Sigmoid colon (tissue), 7 donors: Measurements from ENCODE around the gene ERGIC3. TPM values are rescaled to one million over a fixed set of nuclear protein-coding genes. Genes with fewer than 3 reads are reported as not detected.

Experiments used
- DNase-seq: peaks from one replicate; pipeline ENCODE4 v3.0.0-alpha.2; 2019
- H3K27ac ChIP-seq, 4 donors: fragments of 200-600 bp; sonication (generic); one replicate each; pipeline ENCODE4 v1.5.1; 2016 to 2019; ENCODE audit warnings: mild to moderate bottlenecking in 1 of 4
- H3K27me3 ChIP-seq, 3 donors: fragments of 200-600 bp; sonication (generic); one replicate each; pipeline ENCODE4 v1.5.1; 2019; ENCODE audit warnings: mild to moderate bottlenecking in 1 of 3
- H3K36me3 ChIP-seq, 4 donors: fragments of 200-600 bp; sonication (generic); one replicate each; pipeline ENCODE4 v1.5.1; 2016 to 2019
- H3K4me1 ChIP-seq, 4 donors: fragments of 200-600 bp; sonication (generic); one replicate each; pipeline ENCODE4 v1.5.1; 2017 to 2019
- H3K4me3 ChIP-seq, 4 donors: fragments of 200-600 bp; sonication (generic); one replicate each; pipeline ENCODE4 v1.5.1; 2017 to 2019; ENCODE audit warnings: mild to moderate bottlenecking in 2 of 4, moderate library complexity in 1 of 4
- H3K9me3 ChIP-seq, 4 donors: fragments of 200-600 bp in 3 of 4; sonication (generic) in 3 of 4; one replicate each; pipeline versions ENCODE4 v1.5.1 to v1.6.1; 2013 to 2019
- EP300 ChIP-seq, 4 donors: sonication (generic); formaldehyde crosslinking; IDR thresholded peaks; one replicate each; pipeline ENCODE4 v1.6.1; 2017; ENCODE audit warnings: antibody characterized with exemption in 4 of 4
- POLR2A ChIP-seq, 2 donors: fragments of 450-650 bp; IDR thresholded peaks; one replicate each; pipeline ENCODE4 v1.6.1; 2016; ENCODE audit warnings: antibody characterized with exemption in 2 of 2, mild to moderate bottlenecking in 2 of 2, moderate library complexity in 2 of 2
- POLR2AphosphoS5 ChIP-seq, 4 donors: sonication (generic); formaldehyde crosslinking; IDR thresholded peaks; one replicate each; pipeline ENCODE4 v1.6.1; 2017; ENCODE audit warnings: antibody characterized with exemption in 4 of 4
- WGBS, 2 donors: extraction: QIAGEN DNeasy Blood & Tissue Kit; methylation state at CpG; one replicate each; pipeline ENCODE4 v1.1.7; 2013; 5-methylcytosine and 5-hydroxymethylcytosine counted together
- intact Hi-C: fragments of 100-400 bp; cut with DNase I; formaldehyde crosslinking; loops from one replicate; pipeline ENCODE4 v1.15.1; 2023
- polyA plus RNA-seq, 3 donors: library from polyadenylated mRNA; stranded (reverse); fragments of 200-250 nt; gene quantifications; one replicate each; pipeline ENCODE4 v1.2.3, GENCODE V29; 2013
- total RNA-seq, 4 donors: library from RNA; depleted of rRNA; stranded (reverse); fragments of >200 nt; gene quantifications; one replicate each; pipeline ENCODE4 v1.1.0, GENCODE V29; 2016
- TF ChIP-seq, protein P1 (sequence below), 4 experiments: fragments of 450-650 bp in 3 of 4; fragments of 200-600 bp in 1 of 4; IDR thresholded peaks; one replicate each; pipeline ENCODE4 v1.5.1; 2016 to 2019; ENCODE audit warnings: antibody characterized with exemption in 4 of 4, mild to moderate bottlenecking in 3 of 4, moderate library complexity in 2 of 4
- donor health status: healthy with polysubstance abuse.
- donor health status: Bipolar disorder and iron deficiency.
- donor health status: healthy.

The ERGIC3 gene
- total and polyA plus RNA-seq, 7 donors: 113 to 230 (median 184) TPM

DNA sequence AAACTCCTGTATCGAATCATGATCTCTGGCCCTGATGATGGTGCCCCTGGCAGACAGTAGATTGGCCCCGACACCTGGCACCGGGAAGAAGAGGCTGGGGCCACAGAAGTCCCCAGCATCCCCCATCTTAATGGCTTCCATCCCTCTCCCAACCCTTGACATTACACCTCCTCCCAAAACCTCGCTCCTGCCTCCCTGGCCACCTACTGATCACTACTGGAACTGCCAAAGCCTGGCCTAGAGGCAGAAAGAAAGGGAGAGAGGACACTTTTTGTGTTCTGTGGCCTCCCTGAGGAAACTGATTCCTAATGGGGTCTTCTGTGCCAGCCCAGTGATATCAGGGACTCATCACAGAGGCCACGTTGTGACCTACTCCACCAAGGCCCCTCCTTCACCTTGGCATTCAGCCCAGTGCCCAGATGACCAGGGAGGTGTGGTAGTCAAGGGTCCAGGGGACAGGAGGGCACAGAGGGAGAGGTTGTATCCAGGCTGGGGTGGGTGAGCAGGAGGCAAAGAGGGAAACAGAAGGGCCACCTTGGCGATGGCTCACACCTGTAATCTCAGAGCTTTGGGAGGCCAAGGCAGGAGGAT is 18.5 kb upstream of the ERGIC3 start:
- no peak for TF ChIP-seq EP300 (IDR thresholded peaks at IDR 0.05)
- TF ChIP-seq, protein P1, sequence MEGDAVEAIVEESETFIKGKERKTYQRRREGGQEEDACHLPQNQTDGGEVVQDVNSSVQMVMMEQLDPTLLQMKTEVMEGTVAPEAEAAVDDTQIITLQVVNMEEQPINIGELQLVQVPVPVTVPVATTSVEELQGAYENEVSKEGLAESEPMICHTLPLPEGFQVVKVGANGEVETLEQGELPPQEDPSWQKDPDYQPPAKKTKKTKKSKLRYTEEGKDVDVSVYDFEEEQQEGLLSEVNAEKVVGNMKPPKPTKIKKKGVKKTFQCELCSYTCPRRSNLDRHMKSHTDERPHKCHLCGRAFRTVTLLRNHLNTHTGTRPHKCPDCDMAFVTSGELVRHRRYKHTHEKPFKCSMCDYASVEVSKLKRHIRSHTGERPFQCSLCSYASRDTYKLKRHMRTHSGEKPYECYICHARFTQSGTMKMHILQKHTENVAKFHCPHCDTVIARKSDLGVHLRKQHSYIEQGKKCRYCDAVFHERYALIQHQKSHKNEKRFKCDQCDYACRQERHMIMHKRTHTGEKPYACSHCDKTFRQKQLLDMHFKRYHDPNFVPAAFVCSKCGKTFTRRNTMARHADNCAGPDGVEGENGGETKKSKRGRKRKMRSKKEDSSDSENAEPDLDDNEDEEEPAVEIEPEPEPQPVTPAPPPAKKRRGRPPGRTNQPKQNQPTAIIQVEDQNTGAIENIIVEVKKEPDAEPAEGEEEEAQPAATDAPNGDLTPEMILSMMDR (IDR thresholded peaks at IDR 0.05): no peak
- TF ChIP-seq POLR2A (IDR thresholded peaks at IDR 0.05): no peak
- TF ChIP-seq POLR2AphosphoS5 (IDR thresholded peaks at IDR 0.05): no peak
- H3K9me3 ChIP-seq: no peaks in the 10 kb centered on the region
- no peak overlapping the region for H3K4me3 ChIP-seq
- 74 to 79% methylated on average over 6 of the region's 6 CpGs for WGBS, 2 donors
- no peak for DNase-seq
- H3K27me3 ChIP-seq: no peaks in the 10 kb centered on the region
- H3K27ac ChIP-seq: no peak overlapping the region
- H3K36me3 ChIP-seq: no peaks in the 10 kb centered on the region
- intact Hi-C loops: no loop called here
- H3K4me1 ChIP-seq: no peaks in the 10 kb centered on the region

DNA sequence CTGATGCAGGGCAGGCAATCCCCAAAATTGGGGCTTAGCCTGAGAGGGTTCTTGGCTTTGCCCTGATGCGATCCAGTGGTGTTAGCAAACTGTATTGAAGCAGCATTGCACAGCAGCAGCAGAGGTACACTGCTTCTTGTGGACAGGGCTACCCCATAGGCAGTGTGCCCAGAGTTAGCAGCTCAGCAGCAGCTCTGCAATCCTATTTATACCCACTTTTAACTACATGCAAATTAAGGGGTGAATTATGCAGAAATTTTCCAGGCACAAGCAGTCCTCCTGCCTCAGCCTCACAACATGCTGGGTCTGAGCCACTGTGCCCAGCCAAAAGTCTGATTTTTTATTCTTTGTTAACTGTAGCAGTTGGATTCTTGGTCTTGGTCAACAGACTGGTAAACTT is 16.2 kb upstream of the ERGIC3 start:
- no peaks in the 10 kb centered on the region for H3K36me3 ChIP-seq
- no peaks in the 10 kb centered on the region for H3K9me3 ChIP-seq
- intact Hi-C loops: no loop called here
- no peak for DNase-seq
- H3K27ac ChIP-seq: no peak overlapping the region
- 95 to 96% methylated on average over 1 of the region's 1 CpG for WGBS, 2 donors
- H3K27me3 ChIP-seq: no peaks in the 10 kb centered on the region
- no peak overlapping the region for H3K4me3 ChIP-seq
- TF ChIP-seq POLR2A (IDR thresholded peaks at IDR 0.05) (no peak), POLR2AphosphoS5 (IDR thresholded peaks at IDR 0.05) (no peak), EP300 (IDR thresholded peaks at IDR 0.05) (no peak)
- TF ChIP-seq, protein P1 (IDR thresholded peaks at IDR 0.05): no peak
- no peaks in the 10 kb centered on the region for H3K4me1 ChIP-seq

DNA sequence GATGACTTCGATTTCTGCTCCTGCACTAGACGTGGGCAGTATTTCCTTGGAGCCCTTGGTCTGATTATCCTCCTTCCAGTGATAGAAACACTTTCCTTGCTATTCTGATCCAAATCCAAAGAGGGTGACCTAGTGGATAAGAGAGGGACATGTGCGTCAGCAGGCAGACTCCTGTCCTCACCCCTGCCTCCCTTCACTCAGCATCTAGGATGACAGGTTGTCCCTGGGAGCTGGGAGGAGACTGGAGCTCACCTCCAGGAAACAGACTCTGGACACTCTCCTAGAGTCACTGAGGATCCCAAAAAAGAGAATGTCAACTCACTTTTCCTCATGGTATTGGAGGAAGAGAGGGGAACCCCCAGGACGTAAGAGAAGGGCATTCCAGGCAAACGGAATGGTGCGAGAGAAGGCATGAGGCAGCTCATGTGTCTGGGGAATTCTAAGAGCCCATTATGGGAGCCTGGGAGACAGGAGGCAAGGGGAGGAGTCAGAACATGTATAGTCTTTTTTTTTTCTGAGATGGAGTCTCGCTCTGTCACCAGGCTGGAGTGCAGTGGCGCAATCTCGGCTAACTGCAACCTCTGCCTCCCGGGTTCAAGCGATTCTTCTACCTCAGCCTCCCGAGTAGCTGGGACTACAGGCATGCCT is 14.6 kb upstream of the ERGIC3 start:
- TF ChIP-seq EP300 (IDR thresholded peaks at IDR 0.05) (no peak), POLR2A (IDR thresholded peaks at IDR 0.05) (no peak), POLR2AphosphoS5 (IDR thresholded peaks at IDR 0.05) (no peak)
- TF ChIP-seq, protein P1 (IDR thresholded peaks at IDR 0.05): no peak
- intact Hi-C loops: no loop called here
- no peaks in the 10 kb centered on the region for H3K27me3 ChIP-seq
- no peaks in the 10 kb centered on the region for H3K4me1 ChIP-seq
- no peak overlapping the region for H3K27ac ChIP-seq
- H3K4me3 ChIP-seq: no peak overlapping the region
- DNase-seq: no peak
- 90% methylated on average over 12 of the region's 12 CpGs for WGBS, 2 donors
- H3K9me3 ChIP-seq: no peaks in the 10 kb centered on the region
- H3K36me3 ChIP-seq: no peaks in the 10 kb centered on the region

DNA sequence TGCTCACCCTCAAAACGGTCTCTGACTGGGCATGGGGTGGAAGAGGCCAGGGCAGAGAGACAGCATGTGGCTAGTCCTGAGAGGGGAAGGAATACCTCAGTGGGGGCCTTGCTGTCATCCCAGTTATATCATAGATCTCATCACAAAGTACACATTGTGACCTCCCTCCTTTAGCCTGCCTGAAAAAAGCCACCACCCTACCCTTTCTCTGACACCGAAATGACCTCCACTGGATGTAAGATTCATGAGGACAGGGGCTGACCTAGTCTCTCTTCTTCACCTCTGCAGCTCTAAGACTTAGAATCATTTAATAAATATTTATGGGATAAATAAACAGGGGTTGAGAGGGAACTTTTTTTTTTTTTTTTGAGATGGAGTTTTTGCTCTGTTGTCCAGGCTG is 12.3 kb upstream of the ERGIC3 start, which contains the start of gene C20orf173:
Gene C20orf173 (minus strand): TSS at position 101 of the 400 bp plus-strand sequence. CDS start 279 bp downstream, outside the sequence.
- Histone ChIP-seq H3K27me3 (no peaks in the 10 kb centered on the region), H3K36me3 (no peaks in the 10 kb centered on the region), H3K4me3 (no peak within 1 kb of the TSS), H3K27ac (no peak within 1 kb of the TSS), H3K4me1 (no peaks in the 10 kb centered on the region), H3K9me3 (no peaks in the 10 kb centered on the region)
- TF ChIP-seq, protein P1 (IDR thresholded peaks at IDR 0.05): no peak
- TF ChIP-seq POLR2AphosphoS5 (IDR thresholded peaks at IDR 0.05) (no peak), POLR2A (IDR thresholded peaks at IDR 0.05) (no peak), EP300 (IDR thresholded peaks at IDR 0.05) (no peak)
- WGBS, 2 donors: 92 to 96% methylated on average over 2 of the region's 2 CpGs
- no peak for DNase-seq
- intact Hi-C loops: no loop called here
